HTERT RPE-1 (cell line): ENCODE data around the gene HAO1.

Source experiments
- in situ Hi-C: fragments of 300-500 bp; cut with MboI; formaldehyde crosslinking; loops from 4 replicates; pipeline ENCODE4 v1.14.3; 2020; ENCODE audit warnings: low sequenced_read_pairs

Gene HAO1

GRCh38 chr20:7930343-7930742 lies 9.9 kb downstream of the HAO1 start:
- in situ Hi-C loops = no loop called here

DNA sequence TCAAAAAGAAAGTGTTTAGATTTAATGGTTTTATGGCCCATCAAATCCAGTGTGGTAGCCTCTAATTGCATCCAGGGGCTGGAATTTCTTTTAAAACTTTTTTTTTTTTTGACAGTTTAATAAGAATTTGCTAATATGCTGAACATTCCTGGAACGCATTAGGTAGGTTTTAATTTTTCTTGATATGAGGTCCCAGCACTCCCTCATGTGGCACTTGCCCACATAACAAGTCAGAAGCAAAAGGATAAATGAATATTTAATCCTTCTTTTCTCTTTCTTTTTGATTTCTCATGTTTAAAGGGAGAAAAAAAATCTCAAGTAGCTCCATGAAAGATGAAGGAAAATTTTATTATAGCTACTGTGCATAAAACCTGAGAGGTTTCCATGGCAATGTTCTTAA lies 13.5 kb downstream of the HAO1 start:
- in situ Hi-C loops = no loop called here

DNA sequence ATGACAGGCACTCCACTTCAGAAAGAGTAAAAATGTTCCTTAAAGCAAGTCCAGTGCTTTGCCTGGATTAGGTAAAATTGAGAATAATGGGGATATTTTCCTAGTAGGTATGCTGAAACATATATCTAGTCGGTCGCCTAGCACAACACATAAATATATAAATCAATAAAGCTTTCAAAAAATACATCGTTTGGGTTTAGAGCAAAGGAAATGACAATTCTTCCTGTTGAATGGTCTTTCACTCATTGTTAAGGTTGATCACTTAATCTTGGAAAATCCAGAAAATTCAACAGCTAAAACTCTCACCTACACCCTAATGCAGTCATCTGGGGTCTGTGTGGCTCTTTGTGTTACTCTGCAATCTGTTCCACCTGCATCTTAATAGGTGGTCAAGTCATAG lies 13.9 kb downstream of the HAO1 start:
- in situ Hi-C loops = no loop called here

DNA sequence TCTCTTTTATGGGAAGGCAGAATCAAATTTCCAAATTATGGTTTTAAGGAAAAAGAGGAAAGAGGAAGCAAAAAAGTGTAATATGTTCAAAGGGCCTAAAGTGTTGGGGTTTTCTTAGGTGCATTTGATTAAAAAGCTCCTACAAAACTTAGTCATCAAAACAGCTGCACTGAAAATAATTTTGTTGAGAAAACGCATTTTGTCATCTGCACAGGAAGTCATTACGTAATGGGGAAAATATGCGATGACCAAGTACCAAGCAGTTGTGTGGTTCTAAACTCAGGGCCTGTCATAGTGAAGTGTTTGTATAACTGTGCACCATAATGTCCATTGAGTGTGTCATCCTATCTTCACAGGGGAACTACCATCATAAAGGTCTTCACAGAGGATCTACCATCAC lies 15.6 kb downstream of the HAO1 start:
- in situ Hi-C loops = no loop called here

GRCh38 chr20:7916648-7917047 lies 23.6 kb downstream of the HAO1 start:
- in situ Hi-C loops = no loop called here

DNA sequence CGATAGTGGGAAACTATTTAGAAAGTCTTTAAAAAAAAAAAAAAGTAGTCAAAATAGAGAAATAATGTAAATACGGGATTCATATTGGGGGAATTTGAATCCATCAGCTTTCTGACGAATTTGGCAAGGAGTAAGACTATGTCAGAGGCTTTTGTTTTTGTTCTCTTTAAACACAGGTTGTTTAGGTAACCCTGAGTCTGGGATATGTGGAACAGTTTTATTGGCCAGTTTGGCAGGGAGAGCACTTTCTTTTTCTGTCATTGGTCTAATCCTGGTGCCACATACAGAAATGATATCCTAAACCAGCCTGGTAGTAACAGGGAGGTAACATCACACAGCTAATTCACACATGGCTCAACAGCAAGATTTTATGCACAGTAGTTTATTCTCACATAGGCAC lies 27.7 kb downstream of the HAO1 start:
- in situ Hi-C loops = no loop called here

- in situ Hi-C loops = no loop called here
Measured at GRCh38 chr20:7911586-7912330, 28.5 kb downstream of the HAO1 start.

- in situ Hi-C loops = no loop called here
Measured at GRCh38 chr20:7908905-7909304, 31.4 kb downstream of the HAO1 start.

GRCh38 chr20:7903429-7903828 lies 36.8 kb downstream of the HAO1 start:
- in situ Hi-C loops = no loop called here

DNA sequence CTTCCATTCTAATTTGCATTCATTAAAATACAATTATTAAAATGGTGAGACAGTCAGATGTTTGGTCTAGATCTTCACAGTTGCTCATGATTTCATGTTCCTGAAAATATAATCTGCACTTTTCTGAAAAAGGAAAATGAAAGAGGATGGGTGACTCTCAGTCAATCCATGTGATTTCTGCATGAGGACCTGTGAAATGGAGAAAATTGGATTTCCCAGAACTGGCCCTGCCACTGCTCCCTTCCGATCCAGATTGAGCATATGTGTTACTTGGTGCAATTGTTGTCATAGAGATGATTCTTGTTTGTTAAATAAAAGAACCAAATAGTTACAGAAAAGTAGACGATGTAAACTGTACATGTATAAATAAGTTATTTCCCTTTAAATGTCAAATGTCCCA lies 37.4 kb downstream of the HAO1 start:
- in situ Hi-C loops = no loop called here

GRCh38 chr20:7897781-7898364 lies 42.4 kb downstream of the HAO1 start:
- in situ Hi-C loops = no loop called here

- in situ Hi-C loops = no loop called here
Measured at GRCh38 chr20:7893014-7893730, 47.1 kb downstream of the HAO1 start.

- in situ Hi-C loops = no loop called here
Measured at GRCh38 chr20:7891705-7892104, 48.6 kb downstream of the HAO1 start.

DNA sequence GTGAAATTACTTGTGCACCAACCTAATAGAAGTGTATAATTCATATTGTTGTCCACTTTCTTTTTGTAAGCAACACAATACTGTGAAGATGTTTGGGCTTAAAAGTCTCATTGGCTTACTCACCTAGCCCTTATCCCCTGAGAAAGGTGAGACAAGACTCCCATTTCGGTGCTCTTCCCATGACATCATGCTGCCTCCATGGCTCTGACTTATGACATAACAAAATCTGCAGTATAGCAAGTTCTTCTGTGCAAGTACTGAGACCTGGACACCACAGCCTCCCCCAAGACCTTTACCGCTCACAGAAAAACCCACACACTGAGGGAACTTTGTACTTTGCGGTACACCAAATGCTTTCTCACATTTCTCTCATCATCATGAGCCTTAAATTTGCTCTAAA lies 50.5 kb downstream of the HAO1 start:
- in situ Hi-C loops = no loop called here

DNA sequence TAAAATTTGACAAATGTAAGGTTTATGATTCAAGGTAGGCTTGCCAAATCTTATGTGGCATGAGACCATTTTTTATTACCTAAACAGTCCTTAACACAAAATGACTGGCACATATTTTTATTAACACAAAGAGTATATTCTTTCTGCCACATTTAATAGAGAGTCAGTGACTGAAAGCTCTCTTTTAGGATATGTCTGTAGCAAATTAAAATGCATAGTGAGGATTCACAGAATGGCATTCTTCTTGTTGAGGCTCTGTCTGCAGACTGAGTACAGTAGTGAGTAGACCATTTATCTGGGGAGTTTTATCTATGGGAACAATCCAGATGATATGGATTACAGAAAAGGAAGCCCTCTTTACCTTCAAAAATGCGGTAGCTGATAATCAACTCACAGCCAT lies 56.5 kb downstream of the HAO1 start:
- in situ Hi-C loops = no loop called here

DNA sequence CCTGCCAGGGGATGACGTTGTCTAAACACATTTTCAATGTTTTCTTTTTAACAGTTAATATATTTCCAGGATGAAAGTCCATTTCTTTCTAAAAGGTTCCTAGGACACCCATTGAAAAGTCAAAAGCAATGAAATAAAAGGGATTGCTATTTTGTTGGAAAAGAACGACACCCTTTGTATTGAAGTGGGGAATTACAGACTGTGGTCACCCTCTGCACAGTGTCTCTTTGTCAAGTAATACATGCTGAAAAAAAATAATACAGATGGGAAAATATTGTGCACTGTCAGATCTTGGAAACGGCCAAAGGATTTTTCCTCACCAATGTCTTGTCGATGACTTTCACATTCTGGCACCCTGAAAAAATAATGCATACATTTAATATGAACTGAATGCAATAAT lies 56.9 kb downstream of the HAO1 start:
- in situ Hi-C loops = no loop called here

- in situ Hi-C loops = no loop called here
Measured at GRCh38 chr20:7882076-7882475, 58.2 kb downstream of the HAO1 start.

DNA sequence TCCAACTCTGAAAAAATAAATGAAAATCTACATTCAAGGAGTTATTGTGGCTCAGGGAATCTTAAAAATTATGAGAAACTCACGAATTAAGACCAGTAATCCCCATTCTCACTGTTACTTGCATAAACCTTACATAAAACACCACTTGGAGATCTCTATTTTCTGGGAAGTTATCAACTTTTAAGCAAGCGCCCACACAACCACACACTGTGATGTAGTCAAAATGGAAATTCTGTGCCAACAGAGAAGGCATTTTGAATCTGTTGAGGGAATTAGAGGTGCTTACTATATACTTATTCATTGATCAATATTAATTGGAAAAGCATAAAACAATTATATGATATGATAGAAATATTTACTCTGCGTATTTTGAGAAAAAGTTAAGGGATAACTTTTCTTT lies 58.7 kb downstream of the HAO1 start:
- in situ Hi-C loops = no loop called here

DNA sequence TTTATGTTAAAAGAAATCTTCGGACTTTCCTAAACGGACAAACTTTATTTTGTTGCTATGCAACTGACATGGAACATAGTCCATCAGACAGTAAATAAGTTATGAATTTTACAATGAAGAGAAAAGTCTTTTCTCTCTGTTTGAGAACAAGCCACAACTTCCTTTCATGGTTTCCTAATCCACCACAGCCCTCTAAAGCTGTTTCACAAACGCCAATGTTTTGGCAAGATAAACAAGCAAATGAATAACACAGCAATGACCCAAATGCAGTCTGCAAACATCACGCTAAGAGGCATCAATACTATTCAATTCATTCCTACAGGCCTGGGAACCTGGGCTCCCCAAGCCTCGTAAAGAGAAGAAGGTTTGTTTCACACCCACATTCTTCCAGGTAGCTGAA lies 60.4 kb downstream of the HAO1 start:
- in situ Hi-C loops = no loop called here

- in situ Hi-C loops = no loop called here
Measured at GRCh38 chr20:7868108-7868507, 72.2 kb downstream of the HAO1 start.

DNA sequence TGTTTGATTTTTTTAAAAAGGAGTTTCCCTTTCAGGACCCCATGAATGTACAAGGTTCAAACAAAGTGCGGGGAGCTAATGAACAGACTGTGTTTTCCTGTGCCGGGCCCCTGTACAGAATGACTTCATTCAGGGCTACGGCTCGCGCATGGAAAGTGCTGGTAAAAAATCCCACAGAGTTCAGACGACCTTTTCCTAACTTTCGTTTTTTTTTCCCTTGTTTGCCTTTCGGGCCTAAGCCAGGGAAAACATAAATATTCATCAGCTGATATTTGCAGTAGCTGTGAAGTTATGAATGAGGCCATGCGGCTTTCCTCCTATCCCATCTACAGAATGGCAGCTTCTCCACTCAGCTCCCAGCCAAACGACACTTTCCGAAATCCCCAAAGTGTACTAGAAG lies 74.0 kb downstream of the HAO1 start:
- in situ Hi-C loops = no loop called here

DNA sequence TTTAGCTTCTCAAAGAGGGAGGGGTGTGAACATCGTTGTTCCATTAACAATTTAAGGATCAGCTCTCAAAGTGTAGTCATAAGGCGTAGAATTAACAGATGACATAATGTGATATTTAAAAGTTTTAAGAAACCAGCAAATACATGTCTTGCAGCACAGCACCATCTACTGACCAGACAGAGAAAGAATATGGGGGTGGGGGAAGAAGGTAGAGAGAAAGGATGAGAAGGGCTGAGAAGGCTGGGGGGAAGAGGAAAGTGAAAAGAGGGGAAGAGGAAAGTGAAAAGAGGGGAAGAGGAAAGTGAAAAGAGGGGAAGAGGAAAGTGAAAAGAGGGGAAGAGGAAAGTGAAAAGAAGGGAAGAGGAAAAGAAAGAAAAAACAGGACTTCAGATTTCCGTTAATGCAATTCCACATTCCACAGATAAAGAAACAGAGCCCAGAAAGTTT lies 80.9 kb downstream of the HAO1 start:
- in situ Hi-C loops = no loop called here
